H7 (cell line): ENCODE measurements around the gene KIRREL3. TPM values are rescaled to one million over a fixed set of nuclear protein-coding genes. Genes with fewer than 3 reads are reported as not detected.

ENCODE experiments used
- DNase-seq: peaks from one replicate; pipeline ENCODE4 v3.0.0; 2012
- H3K27me3 ChIP-seq: 2 replicates; pipeline ENCODE4 v1.6.0; 2011; ENCODE audit warnings: mild to moderate bottlenecking, low read length; ENCODE audit not compliant: control insufficient read depth, insufficient read depth
- H3K36me3 ChIP-seq: replicated peaks from 2 replicates; pipeline ENCODE4 v1.5.1; 2011; ENCODE audit warnings: low read length; ENCODE audit not compliant: control insufficient read depth, insufficient read depth
- H3K4me3 ChIP-seq: 2 replicates; pipeline ENCODE4 v1.5.1; 2011; ENCODE audit warnings: low read depth, mild to moderate bottlenecking, control low read depth, low read length, moderate library complexity; ENCODE audit not compliant: insufficient read depth
- total RNA-seq: library from RNA; depleted of rRNA; stranded (reverse); fragments of >200 nt; shearing (Covaris generic); gene quantifications from 2 replicates; pipeline ENCODE4 v1.2.3, GENCODE V29; 2014

Gene KIRREL3
- total RNA-seq, 1 experiment from 2014 or later, result 0.10 TPM

DNA sequence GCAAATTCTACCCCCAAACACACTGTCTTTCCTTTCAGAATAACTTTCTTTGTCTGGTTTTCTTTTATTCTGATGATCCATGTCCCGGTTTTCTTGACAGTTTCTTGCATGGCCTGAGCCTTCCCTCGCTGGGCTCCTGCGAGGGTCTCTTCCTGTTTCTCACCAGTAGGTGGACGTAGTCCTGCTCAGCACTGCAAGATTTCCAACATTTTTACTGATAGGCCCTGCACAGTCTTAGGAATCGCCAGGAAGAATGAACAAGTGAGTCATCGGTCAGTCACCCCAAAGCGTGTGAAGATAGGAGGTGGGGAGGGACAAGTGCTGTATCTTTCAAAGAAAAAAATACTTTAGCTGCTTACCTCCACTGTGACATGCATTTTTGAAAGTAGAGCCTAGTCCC, 16.9 kb upstream of the KIRREL3 start:
- no peaks in the 10 kb centered on the region for H3K36me3 ChIP-seq
- H3K4me3 ChIP-seq, result no peak overlapping the region
- H3K27me3 ChIP-seq, result no peaks in the 10 kb centered on the region
- DNase-seq, result no peak

- Histone ChIP-seq H3K4me3 (no peak overlapping the region), H3K36me3 (no peaks in the 10 kb centered on the region), H3K27me3 (no peaks in the 10 kb centered on the region)
- no peak for DNase-seq
Observed at GRCh38 chr11:127013550-127013949, 13.0 kb upstream of the KIRREL3 start.

DNA sequence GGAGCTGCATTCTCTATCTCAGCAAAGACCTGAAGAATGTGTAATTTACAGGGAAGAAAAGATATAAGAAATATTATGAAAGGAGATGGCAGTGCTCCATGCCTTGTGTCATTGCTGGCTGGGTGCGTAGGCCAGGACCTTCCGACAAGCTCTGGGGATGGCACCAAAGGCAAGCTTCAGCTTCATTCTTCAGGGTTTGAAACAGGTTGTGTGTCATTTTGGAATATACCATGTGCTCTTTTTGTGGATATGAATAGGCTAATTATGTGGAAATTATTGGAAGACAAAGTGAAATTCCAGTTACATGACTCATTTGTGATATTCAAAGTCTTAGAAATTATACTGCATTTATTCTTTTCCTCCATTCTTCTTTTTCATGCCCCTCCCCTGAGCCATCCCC, 5.7 kb upstream of the KIRREL3 start:
- DNase-seq, result no peak
- Histone ChIP-seq H3K4me3 (no peak overlapping the region), H3K36me3 (no peaks in the 10 kb centered on the region), H3K27me3 (peaks cover 28% of the 10 kb centered on the region)

DNA sequence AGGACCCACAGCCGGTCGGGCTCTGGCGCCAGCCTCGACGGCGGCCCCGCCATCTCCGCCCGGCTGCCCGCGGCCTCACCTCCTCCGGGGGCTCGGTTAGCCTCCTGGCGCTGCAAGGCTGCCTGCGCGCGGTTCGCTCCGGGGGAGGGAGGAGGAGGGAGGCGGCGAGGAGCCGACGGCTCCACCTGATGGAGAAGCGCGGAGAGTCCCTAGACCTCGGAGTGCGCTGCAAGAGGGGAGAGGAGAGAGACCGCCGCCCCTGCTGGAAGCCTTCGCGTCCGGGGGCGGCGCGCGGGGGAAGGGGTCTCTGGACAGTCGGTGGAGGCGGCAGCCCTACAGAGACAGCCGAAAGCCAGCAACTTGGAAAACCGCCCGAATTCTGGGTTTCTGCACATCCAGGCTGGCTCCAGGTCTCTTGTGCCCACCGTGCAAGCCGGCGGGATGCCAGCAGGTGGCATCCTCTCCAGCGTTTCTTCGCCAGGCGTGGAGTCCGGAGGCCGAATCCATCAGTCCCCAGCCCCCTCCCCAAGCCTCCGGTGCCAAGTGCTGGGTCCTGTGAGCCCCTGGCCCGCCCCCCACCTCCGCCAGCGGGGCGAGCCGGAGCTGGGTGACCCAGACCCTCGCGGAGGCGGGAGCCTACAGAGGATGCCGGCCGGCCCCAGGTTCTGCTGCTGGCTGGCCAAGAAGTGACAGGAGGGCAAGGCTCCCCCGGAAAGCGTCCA, 2.9 kb upstream of the KIRREL3 start:
- H3K4me3 ChIP-seq, result peak overlapping the region; percentile 59
- DNase-seq, result peak; percentile 95
- H3K36me3 ChIP-seq, result no peaks in the 10 kb centered on the region
- peaks cover 56% of the 10 kb centered on the region for H3K27me3 ChIP-seq

DNA sequence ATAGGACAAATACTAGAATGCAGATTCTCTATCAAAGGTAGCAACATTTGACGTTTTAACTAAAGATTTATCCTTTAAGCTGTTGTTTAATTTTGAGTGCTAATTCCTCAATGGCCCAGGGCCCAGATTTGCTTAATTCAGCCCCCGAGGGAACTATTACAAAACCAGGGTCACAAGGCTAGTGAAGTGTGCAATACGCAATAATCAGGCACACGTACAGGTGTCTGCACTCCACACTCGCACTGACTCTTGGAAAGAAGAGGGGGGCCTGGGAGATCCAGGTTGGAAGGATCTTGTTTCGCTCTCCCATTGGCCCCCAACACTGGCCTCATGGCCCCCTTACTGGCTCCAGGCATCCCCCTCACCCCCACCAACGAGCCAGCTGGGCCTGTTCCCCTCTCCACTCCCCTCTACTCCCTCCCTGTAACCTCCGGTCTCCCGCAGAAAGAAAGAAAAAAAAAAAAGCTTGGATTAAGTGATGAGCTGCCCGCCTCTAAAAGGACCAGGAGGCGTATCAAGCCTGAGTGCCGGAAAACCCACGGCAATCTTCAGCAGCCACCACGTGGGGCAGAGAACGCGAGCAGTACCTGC, 2.2 kb upstream of the KIRREL3 start:
- Histone ChIP-seq H3K4me3 (peak overlapping the region; percentile 59), H3K27me3 (peaks cover 61% of the 10 kb centered on the region), H3K36me3 (no peaks in the 10 kb centered on the region)
- peak; percentile 70 for DNase-seq

DNA sequence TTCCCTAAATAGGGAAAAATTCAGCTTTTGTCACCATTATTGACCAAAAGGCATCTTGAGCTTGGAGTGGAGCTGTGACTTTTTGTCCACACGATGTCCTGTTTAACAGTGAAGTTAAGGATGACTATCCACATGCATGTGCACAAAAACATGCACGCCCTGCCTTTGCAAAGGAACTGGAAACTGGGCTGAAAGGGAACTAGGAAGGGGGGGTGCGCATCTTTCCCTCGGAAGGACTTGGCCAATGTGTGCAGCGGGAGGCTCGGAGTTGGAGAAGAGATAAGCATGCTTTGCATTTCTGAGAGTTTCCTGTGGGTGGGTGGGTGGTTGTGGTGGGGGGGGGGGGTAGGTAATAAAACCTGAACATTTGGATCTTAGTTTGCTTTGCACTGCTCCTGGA, 411 bp upstream of the KIRREL3 start:
- H3K27me3 ChIP-seq, result peaks cover 64% of the 10 kb centered on the region
- H3K4me3 ChIP-seq, result no peak overlapping the region; the same call in 1 of the 2 replicates
- peak; percentile 48 for DNase-seq
- H3K36me3 ChIP-seq, result no peaks in the 10 kb centered on the region

- Histone ChIP-seq H3K36me3 (no peaks in the 10 kb centered on the region), H3K4me3 (no peak overlapping the region), H3K27me3 (peaks cover 61% of the 10 kb centered on the region)
- peak; percentile 14 for DNase-seq
Observed at GRCh38 chr11:126999366-126999765, 1.2 kb downstream of the KIRREL3 start.

DNA sequence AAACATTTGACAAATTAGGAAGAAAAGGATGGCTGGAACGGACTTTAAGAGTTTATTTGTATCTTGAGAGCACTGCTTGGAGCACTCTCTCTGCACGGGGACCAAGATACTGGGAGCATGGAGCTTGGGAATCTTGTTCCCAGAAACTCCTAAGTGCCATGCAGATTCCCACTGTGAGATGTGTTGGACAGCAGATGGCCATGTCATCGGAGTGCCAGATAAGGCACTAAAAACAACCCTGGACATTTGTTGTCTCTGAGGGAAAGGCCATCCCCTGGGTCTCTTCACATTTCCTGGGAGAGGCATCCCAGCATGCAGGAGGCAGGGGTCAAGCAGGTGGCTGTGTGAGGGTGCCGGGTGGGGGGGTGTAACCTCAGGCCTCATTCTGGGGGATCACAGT, 2.9 kb downstream of the KIRREL3 start:
- peaks cover 50% of the 10 kb centered on the region for H3K27me3 ChIP-seq

GRCh38 chr11:126997196-126997595, 3.4 kb downstream of the KIRREL3 start:
- no peak for DNase-seq
- Histone ChIP-seq H3K27me3 (peaks cover 46% of the 10 kb centered on the region), H3K4me3 (no peak overlapping the region), H3K36me3 (no peaks in the 10 kb centered on the region)

More for the DNA sequence above, 2.9 kb downstream of the KIRREL3 start:
- Histone ChIP-seq H3K4me3 (no peak overlapping the region), H3K36me3 (no peaks in the 10 kb centered on the region)
- DNase-seq, result no peak

DNA sequence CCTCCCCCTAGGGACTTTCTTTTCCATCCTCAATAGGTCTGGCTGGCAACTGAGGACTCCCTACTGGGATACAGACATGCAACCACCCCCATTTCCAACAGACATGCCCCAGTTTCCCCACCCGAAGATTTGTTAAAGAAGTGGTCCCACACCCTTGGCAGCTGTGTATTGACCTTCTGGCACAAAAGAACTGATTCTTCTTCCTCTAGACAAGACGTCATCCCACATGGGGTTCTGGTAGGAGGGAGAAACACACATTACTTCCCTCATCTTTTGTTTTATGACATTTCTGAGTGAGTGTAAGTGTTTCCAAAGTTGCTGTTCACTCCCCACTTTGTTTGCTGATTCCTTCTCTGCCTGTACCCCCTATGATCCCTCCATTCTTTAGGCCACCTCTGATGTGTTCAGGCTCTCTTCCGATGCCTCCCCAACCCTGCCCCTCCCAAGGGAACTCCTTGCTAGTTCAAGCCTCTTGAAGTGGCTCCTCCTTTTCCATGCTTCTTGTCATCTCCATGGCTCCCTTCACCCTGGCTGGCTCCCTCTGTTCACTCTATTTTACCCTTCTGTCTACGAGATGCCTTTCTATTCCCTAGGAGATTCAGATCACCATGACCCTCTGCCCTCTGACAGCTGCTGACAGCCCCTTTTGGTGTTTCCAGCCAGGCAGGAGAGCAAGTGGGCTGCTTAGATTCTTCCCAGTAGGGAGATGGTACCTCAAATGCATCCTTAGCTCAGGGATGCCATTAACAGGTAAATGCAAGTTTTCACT, 4.3 kb downstream of the KIRREL3 start:
- H3K4me3 ChIP-seq, result no peak overlapping the region
- DNase-seq, result no peak
- H3K27me3 ChIP-seq, result peaks cover 36% of the 10 kb centered on the region
- H3K36me3 ChIP-seq, result no peaks in the 10 kb centered on the region

GRCh38 chr11:126993599-126993998, 7.0 kb downstream of the KIRREL3 start:
- Histone ChIP-seq H3K4me3 (no peak overlapping the region), H3K36me3 (no peaks in the 10 kb centered on the region), H3K27me3 (peaks cover 10% of the 10 kb centered on the region)
- DNase-seq, result no peak

- H3K27me3 ChIP-seq, result peaks cover 3% of the 10 kb centered on the region; the same call in 1 of the 2 replicates
- no peak overlapping the region for H3K4me3 ChIP-seq
- H3K36me3 ChIP-seq, result no peaks in the 10 kb centered on the region
- no peak for DNase-seq
Observed at GRCh38 chr11:126992804-126993111, 7.8 kb downstream of the KIRREL3 start.

- H3K4me3 ChIP-seq, result no peak overlapping the region
- H3K36me3 ChIP-seq, result no peaks in the 10 kb centered on the region
- H3K27me3 ChIP-seq, result no peaks in the 10 kb centered on the region; the same call in 1 of the 2 replicates
- no peak for DNase-seq
Observed at GRCh38 chr11:126992065-126992803, 8.3 kb downstream of the KIRREL3 start.

DNA sequence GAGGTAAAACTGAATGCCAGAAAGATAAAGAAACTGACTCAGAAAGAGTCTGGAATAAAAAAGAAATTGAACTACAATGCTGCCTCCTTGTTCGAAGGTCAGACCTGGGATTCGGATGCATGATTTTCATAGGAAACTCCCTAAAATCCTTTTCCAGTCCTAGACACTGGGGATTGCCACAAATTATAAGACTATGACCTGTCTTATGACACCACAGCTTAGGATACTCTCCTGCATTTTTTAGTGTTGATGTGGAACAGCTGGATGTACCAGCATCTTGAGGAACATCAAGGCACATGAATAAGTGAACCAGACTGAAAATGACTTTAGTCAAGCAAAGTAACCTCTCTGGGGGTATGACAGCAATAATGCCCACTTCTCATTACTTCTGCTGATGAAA, 9.0 kb downstream of the KIRREL3 start:
- Histone ChIP-seq H3K27me3 (no peaks in the 10 kb centered on the region; the same call in 1 of the 2 replicates), H3K4me3 (no peak overlapping the region), H3K36me3 (no peaks in the 10 kb centered on the region)
- DNase-seq, result no peak
